Measurements from ENCODE around the gene SLAMF1. TPM values are rescaled to one million over a fixed set of nuclear protein-coding genes. Genes with fewer than 3 reads are reported as not detected.

The SLAMF1 gene
- total and polyA plus RNA-seq, 9 of the 15 experiments (the other 6 are each of a cell fraction or from before 2014, with no cell fraction given): 0.04 to 0.17 (median 0.11) TPM; not detected in 4

- intact Hi-C loops (cut with micrococcal nuclease) (loop anchor here (5.0 kb wide), 2 partner anchors 39 to 124 kb away; no protein-coding TSS in a partner anchor), in situ Hi-C loops (cut with MboI) (no loop called here)
- H3K27ac ChIP-seq (ENCODE audit: extremely low read depth, low read depth, low read length): peak overlapping the region; percentile 84
- no TSS peak for BruUV-seq (replicated peaks)
- peak; percentile 87 for ATAC-seq
- 0 out of 2 replicates have a peak, but pooled peaks cover 3% of the 10 kb centered on the region for H3K9me3 ChIP-seq (replicated peaks; ENCODE audit: control insufficient read depth, insufficient read depth, low read depth, low read length)
- peaks cover 3 to 26% of the 10 kb centered on the region in 2 experiments; a peak in 4 of 5 replicates for H3K4me1 ChIP-seq (replicated peaks in 1 of 2; ENCODE audit: control insufficient read depth in 2 of 2, insufficient read depth in 2 of 2, low read length in 2 of 2)
- TF ChIP-seq SLC30A9 (CRISPR knock-in tag; IDR thresholded peaks at IDR 0.05) (no peak), MAZ (CRISPR knock-in tag; conservative IDR thresholded peaks at IDR 0.05 in 1 of 2, IDR thresholded peaks at IDR 0.05 in 1 of 2) (0 out of 4 replicates have a peak, but pooled peaks of 1 of the 2 experiments have one; percentile 0), ZKSCAN3 (CRISPR knock-in tag; IDR thresholded peaks at IDR 0.05) (no peak), AFF1 (IDR thresholded peaks at IDR 0.05; ENCODE audit: low read depth in 1 of 2, partially characterized antibody in 2 of 2) (peak in 1 of 2 experiments; percentile 5), RHOXF2B (CRISPR knock-in tag; conservative IDR thresholded peaks at IDR 0.05) (0 out of 2 replicates have a peak, but pooled peaks have one; percentile 21), TRIM25 (IDR thresholded peaks at IDR 0.05; ENCODE audit: borderline replicate concordance) (no peak), TBL1XR1 (IDR thresholded peaks at IDR 0.05; ENCODE audit: low read length in 2 of 2) (0 out of 4 replicates have a peak, but pooled peaks of 1 of the 2 experiments have one; percentile 6), PKNOX1 (IDR thresholded peaks at IDR 0.05) (peak; percentile 51), CEBPG (CRISPR knock-in tag; IDR thresholded peaks at IDR 0.05) (no peak), CEBPG (tag; conservative IDR thresholded peaks at IDR 0.05 in 1 of 2, IDR thresholded peaks at IDR 0.05 in 1 of 2) (0 out of 4 replicates have a peak, but pooled peaks of 1 of the 2 experiments have one; percentile 2), HEY1 (CRISPR knock-in tag; IDR thresholded peaks at IDR 0.05; ENCODE audit: borderline replicate concordance) (no peak), ZNF507 (tag; conservative IDR thresholded peaks at IDR 0.05) (no peak), ZNF395 (CRISPR knock-in tag; IDR thresholded peaks at IDR 0.05) (0 out of 2 replicates have a peak, but pooled peaks have one; percentile 16)
- FAIRE-seq: no peak
- no peak for DNase-seq (ENCODE audit: extremely low read depth in 1 of 4, low spot score in 3 of 4)
- H3K4me3 ChIP-seq: no peak overlapping the region
- CTCF ChIA-PET (ENCODE audit: low intra/inter-chr PET ratio): no interaction called here
- no peaks in the 10 kb centered on the region for H3K36me3 ChIP-seq (ENCODE audit: control insufficient read depth, insufficient read depth, low read length)
- no peaks in the 10 kb centered on the region for H3K9me1 ChIP-seq (ENCODE audit: control insufficient read depth, insufficient read depth, low read length)
- no peaks in the 10 kb centered on the region for H3K79me2 ChIP-seq (ENCODE audit: control insufficient read depth, insufficient read depth, low read length)
- no peaks in the 10 kb centered on the region for H4K20me1 ChIP-seq (replicated peaks; ENCODE audit: control insufficient read depth, insufficient read depth, low read length)
- peak overlapping the region; percentile 96 for H2AFZ ChIP-seq (ENCODE audit: low read depth, low read length)
- 3% methylated on average over 3 of the region's 3 CpGs for WGBS (ENCODE audit: insufficient coverage, low coverage, missing lambda C conversion rate)
- POLR2A ChIA-PET: interaction anchor here (0.6 to 1.7 kb wide), 3 partner anchors 9 to 104 kb away, joined by 3 to 6 read pairs (median 3); no protein-coding TSS in a partner anchor
- H3K4me2 ChIP-seq (ENCODE audit: insufficient read depth, low read length): peak overlapping the region; percentile 72
- H3K9ac ChIP-seq (ENCODE audit: insufficient read depth in 1 of 2, low read depth in 2 of 2, low read length in 2 of 2): peak overlapping the region in 1 of 2 experiments; percentile 45; a peak in 3 of 4 replicates
- no peaks in the 10 kb centered on the region for H3K27me3 ChIP-seq (ENCODE audit: control insufficient read depth in 2 of 2, insufficient read depth in 2 of 2, low read length in 2 of 2)
Measured at GRCh38 chr1:160666079-160666442, 19.2 kb upstream of the SLAMF1 start.
